ENCODE measurements around the gene TMPRSS9. TPM values are rescaled to one million over a fixed set of nuclear protein-coding genes. Genes with fewer than 3 reads are reported as not detected.
A peak's percentile ranks its signal among the peaks of the same experiment; 100 is the strongest.
"Not testable (repeated sequence)": the region's sequence is repeated elsewhere in the genome, so short reads cannot be mapped to it uniquely, and the experiment has no call there.

Gene TMPRSS9
- total RNA-seq, 2 experiments from 2014 or later: not detected

- ChIA-PET POLR2A (no interaction called here), CTCF (no interaction called here)
- peaks cover 21% of the 10 kb centered on the region for H3K9me3 Mint-ChIP-seq
- intact Hi-C loops (cut with micrococcal nuclease): no loop called here
- no peak overlapping the region for H3K4me3 Mint-ChIP-seq
- H3K36me3 Mint-ChIP-seq: peaks cover 3% of the 10 kb centered on the region
- no peak overlapping the region for H3K27ac Mint-ChIP-seq
- H3K27me3 Mint-ChIP-seq: no peaks in the 10 kb centered on the region
- no peaks in the 10 kb centered on the region for H3K4me1 Mint-ChIP-seq (ENCODE audit: low read depth)
- DNase-seq: no peak
Measured at GRCh38 chr19:2376784-2377519, 16.9 kb downstream of the TMPRSS9 start.

GRCh38 chr19:2380567-2380966, 20.5 kb downstream of the TMPRSS9 start:
- no peak for DNase-seq

GRCh38 chr19:2381148-2381820, 21.2 kb downstream of the TMPRSS9 start:
- CTCF ChIA-PET: interaction anchor here (0.7 to 1.3 kb wide), 2 partner anchors 11 to 267 kb away, joined by 3 to 4 read pairs; no protein-coding TSS in a partner anchor

More at GRCh38 chr19:2380567-2380966, 20.5 kb downstream of the TMPRSS9 start:
- H3K4me3 Mint-ChIP-seq: no peak overlapping the region
- intact Hi-C loops (cut with micrococcal nuclease): no loop called here
- H3K27me3 Mint-ChIP-seq: peaks cover 3% of the 10 kb centered on the region
- peaks cover 21% of the 10 kb centered on the region for H3K9me3 Mint-ChIP-seq
- peaks cover 3% of the 10 kb centered on the region for H3K36me3 Mint-ChIP-seq
- ChIA-PET POLR2A (no interaction called here), CTCF (interaction anchor here (0.7 to 1.3 kb wide), 3 partner anchors 12 to 268 kb away, joined by 3 to 4 read pairs (median 4); no protein-coding TSS in a partner anchor)
- H3K4me1 Mint-ChIP-seq (ENCODE audit: low read depth): no peaks in the 10 kb centered on the region
- no peak overlapping the region for H3K27ac Mint-ChIP-seq

GRCh38 chr19:2382530-2383222, 22.6 kb downstream of the TMPRSS9 start:
- intact Hi-C loops (cut with micrococcal nuclease): no loop called here
- H3K27ac Mint-ChIP-seq: no peak overlapping the region
- H3K4me3 Mint-ChIP-seq: no peak overlapping the region
- peaks cover 3% of the 10 kb centered on the region for H3K36me3 Mint-ChIP-seq
- CTCF ChIA-PET: interaction anchor here (1.1 kb wide), 1 partner anchor 266 kb away, joined by 3 read pairs; no protein-coding TSS in a partner anchor
- H3K4me1 Mint-ChIP-seq (ENCODE audit: low read depth): no peaks in the 10 kb centered on the region
- no peak for DNase-seq
- peaks cover 3% of the 10 kb centered on the region for H3K27me3 Mint-ChIP-seq
- peaks cover 21% of the 10 kb centered on the region for H3K9me3 Mint-ChIP-seq
- POLR2A ChIA-PET: no interaction called here

More at GRCh38 chr19:2381148-2381820, 21.2 kb downstream of the TMPRSS9 start:
- intact Hi-C loops (cut with micrococcal nuclease): no loop called here
- POLR2A ChIA-PET: no interaction called here
- DNase-seq: no peak
- Mint-ChIP-seq H3K4me3 (no peak overlapping the region), H3K4me1 (ENCODE audit: low read depth) (no peaks in the 10 kb centered on the region), H3K27ac (no peak overlapping the region), H3K27me3 (peaks cover 3% of the 10 kb centered on the region), H3K36me3 (peaks cover 3% of the 10 kb centered on the region), H3K9me3 (peaks cover 21% of the 10 kb centered on the region)

- Mint-ChIP-seq H3K9me3 (peaks cover 7% of the 10 kb centered on the region), H3K4me3 (no peak overlapping the region), H3K4me1 (ENCODE audit: low read depth) (no peaks in the 10 kb centered on the region), H3K36me3 (peaks cover 1% of the 10 kb centered on the region), H3K27me3 (peaks cover 3% of the 10 kb centered on the region), H3K27ac (no peak overlapping the region)
- peak; percentile 21 for DNase-seq
- ChIA-PET CTCF (interaction anchor here (0.6 kb wide), 1 partner anchor 127 kb away, joined by 3 read pairs; no protein-coding TSS in a partner anchor), POLR2A (interaction anchor here (0.5 kb wide), 1 partner anchor 64 kb away, joined by 3 read pairs; no protein-coding TSS in a partner anchor)
- intact Hi-C loops (cut with micrococcal nuclease): no loop called here
Measured at GRCh38 chr19:2385053-2385721, 25.1 kb downstream of the TMPRSS9 start.

- Mint-ChIP-seq H3K4me3 (no peak overlapping the region), H3K4me1 (ENCODE audit: low read depth) (peaks cover 2% of the 10 kb centered on the region), H3K9me3 (no peaks in the 10 kb centered on the region), H3K36me3 (no peaks in the 10 kb centered on the region), H3K27ac (no peak overlapping the region), H3K27me3 (no peaks in the 10 kb centered on the region)
- CTCF ChIA-PET: interaction anchor here (0.6 kb wide), 1 partner anchor 364 kb away, joined by 3 read pairs; no protein-coding TSS in a partner anchor
- intact Hi-C loops (cut with micrococcal nuclease): no loop called here
- DNase-seq: no peak
- POLR2A ChIA-PET: no interaction called here
Measured at GRCh38 chr19:2387367-2388288, 27.6 kb downstream of the TMPRSS9 start.

- H3K9me3 Mint-ChIP-seq: no peaks in the 10 kb centered on the region
- ChIA-PET POLR2A (no interaction called here), CTCF (no interaction called here)
- H3K27me3 Mint-ChIP-seq: no peaks in the 10 kb centered on the region
- intact Hi-C loops (cut with micrococcal nuclease): no loop called here
- H3K4me1 Mint-ChIP-seq (ENCODE audit: low read depth): peaks cover 7% of the 10 kb centered on the region
- H3K36me3 Mint-ChIP-seq: no peaks in the 10 kb centered on the region
- no peak for DNase-seq
- H3K4me3 Mint-ChIP-seq: no peak overlapping the region
- no peak overlapping the region for H3K27ac Mint-ChIP-seq
Measured at GRCh38 chr19:2389594-2389993, 29.5 kb downstream of the TMPRSS9 start.

- Mint-ChIP-seq H3K27me3 (no peaks in the 10 kb centered on the region), H3K4me3 (no peak overlapping the region), H3K27ac (no peak overlapping the region), H3K4me1 (ENCODE audit: low read depth) (peaks cover 10% of the 10 kb centered on the region), H3K36me3 (no peaks in the 10 kb centered on the region), H3K9me3 (no peaks in the 10 kb centered on the region)
- POLR2A ChIA-PET: no interaction called here
- DNase-seq: peak; percentile 45
- CTCF ChIA-PET: interaction anchor here (0.6 to 3.6 kb wide), 10 partner anchors 11 to 384 kb away, joined by 3 to 15 read pairs (median 4); no protein-coding TSS in a partner anchor
- intact Hi-C loops (cut with micrococcal nuclease): loop anchor here (1.0 to 5.0 kb wide), 3 partner anchors 119 to 235 kb away; partner anchors contain the start of genes PLEKHJ1 and SF3A2
Measured at GRCh38 chr19:2391118-2391725, 31.2 kb downstream of the TMPRSS9 start.

GRCh38 chr19:2392366-2392765, 32.3 kb downstream of the TMPRSS9 start:
- intact Hi-C loops (cut with micrococcal nuclease): loop anchor here (5.0 kb wide), 1 partner anchor 120 kb away; no protein-coding TSS in a partner anchor
- H3K36me3 Mint-ChIP-seq: no peaks in the 10 kb centered on the region
- H3K27me3 Mint-ChIP-seq: no peaks in the 10 kb centered on the region
- ChIA-PET CTCF (interaction anchor here (0.6 to 3.6 kb wide), 20 partner anchors 8 to 339 kb away, joined by 3 to 15 read pairs (median 3); partner anchors contain the start of gene AP3D1), POLR2A (no interaction called here)
- no peak overlapping the region for H3K27ac Mint-ChIP-seq
- no peak for DNase-seq
- no peaks in the 10 kb centered on the region for H3K9me3 Mint-ChIP-seq
- H3K4me3 Mint-ChIP-seq: no peak overlapping the region
- peaks cover 10% of the 10 kb centered on the region for H3K4me1 Mint-ChIP-seq (ENCODE audit: low read depth)

- peak; percentile 30 for DNase-seq
- H3K4me3 Mint-ChIP-seq, H3K36me3 Mint-ChIP-seq, H3K27ac Mint-ChIP-seq, H3K9me3 Mint-ChIP-seq, POLR2A ChIA-PET, H3K27me3 Mint-ChIP-seq: not testable (repeated sequence)
- H3K4me1 Mint-ChIP-seq (ENCODE audit: low read depth): peaks cover 10% of the 10 kb centered on the region
- intact Hi-C loops (cut with micrococcal nuclease): loop anchor here (5.0 kb wide), 1 partner anchor 121 kb away; no protein-coding TSS in a partner anchor
- CTCF ChIA-PET: interaction anchor here (0.6 to 3.6 kb wide), 16 partner anchors 9 to 338 kb away, joined by 3 to 15 read pairs (median 4); partner anchors contain the start of gene AP3D1
Measured at GRCh38 chr19:2392899-2393298, 32.8 kb downstream of the TMPRSS9 start.

Measured in activated CD4-positive, alpha-beta memory T cell treated with anti-CD3 and anti-CD28 coated beads for 36 hours (primary cell).